Measurements from ENCODE around the gene NR4A2.

The NR4A2 gene

DNA sequence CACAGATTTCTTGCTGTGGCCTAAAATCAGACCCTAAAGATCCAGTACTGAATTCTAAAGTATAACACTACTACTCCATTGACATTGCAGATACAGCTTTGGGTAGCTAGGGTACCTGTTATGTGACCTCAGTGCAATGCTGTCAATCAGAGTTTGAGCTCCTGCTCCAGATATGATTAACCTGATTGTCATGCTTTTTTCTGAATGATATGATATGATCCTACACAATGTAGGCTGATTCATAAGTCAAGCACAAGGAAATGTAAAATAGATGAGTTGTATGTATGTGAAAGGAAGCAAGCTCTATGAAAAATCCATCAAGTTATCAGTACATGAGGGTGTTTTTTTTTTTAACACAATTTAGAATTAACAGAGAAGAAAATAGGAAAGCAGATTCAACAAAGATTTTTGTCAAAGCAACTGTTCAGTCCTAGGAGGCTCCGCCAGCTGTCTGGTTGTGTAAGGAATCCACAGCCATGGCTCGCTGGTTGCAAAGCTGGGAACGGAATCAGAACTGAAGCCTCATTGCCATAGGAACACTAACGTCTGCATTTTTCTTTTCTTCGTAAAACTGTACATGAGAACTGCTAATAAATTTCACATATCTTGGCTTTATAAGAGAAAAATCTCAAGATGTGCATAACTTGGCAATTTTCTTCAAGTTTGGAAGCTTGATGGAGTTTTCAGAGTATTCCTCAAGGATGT, 52.9 kb downstream of the NR4A2 start:
- Histone ChIP-seq H3K36me3 (ENCODE audit: insufficient read depth, low read length) (no peaks in the 10 kb centered on the region), H3K27me3 (ENCODE audit: insufficient read depth, low read length) (no peaks in the 10 kb centered on the region), H3F3A (ENCODE audit: insufficient read depth, low read length) (no peaks in the 10 kb centered on the region), H3K4me1 (ENCODE audit: insufficient read depth, low read length, severe bottlenecking) (no peaks in the 10 kb centered on the region), H3K4me3 (ENCODE audit: low read depth, low read length, poor library complexity, severe bottlenecking) (no peak overlapping the region), H3K4me2 (ENCODE audit: low read length) (no peak overlapping the region), H3K79me2 (ENCODE audit: insufficient read depth, low read length) (no peaks in the 10 kb centered on the region), H3K9me2 (ENCODE audit: low read depth, low read length) (no peaks in the 10 kb centered on the region), H3K9ac (ENCODE audit: low read length) (no peak overlapping the region), H4K20me1 (ENCODE audit: insufficient read depth, low read length) (no peaks in the 10 kb centered on the region), H3K9me3 (ENCODE audit: low read length) (no peaks in the 10 kb centered on the region), H2AFZ (ENCODE audit: low read length) (no peak overlapping the region), H3K27ac (ENCODE audit: low read depth, low read length, poor library complexity, severe bottlenecking) (no peak overlapping the region)
- no peak for TF ChIP-seq EZH2 (IDR thresholded peaks at IDR 0.05; ENCODE audit: borderline replicate concordance, low read length)
- TF ChIP-seq, protein P1, sequence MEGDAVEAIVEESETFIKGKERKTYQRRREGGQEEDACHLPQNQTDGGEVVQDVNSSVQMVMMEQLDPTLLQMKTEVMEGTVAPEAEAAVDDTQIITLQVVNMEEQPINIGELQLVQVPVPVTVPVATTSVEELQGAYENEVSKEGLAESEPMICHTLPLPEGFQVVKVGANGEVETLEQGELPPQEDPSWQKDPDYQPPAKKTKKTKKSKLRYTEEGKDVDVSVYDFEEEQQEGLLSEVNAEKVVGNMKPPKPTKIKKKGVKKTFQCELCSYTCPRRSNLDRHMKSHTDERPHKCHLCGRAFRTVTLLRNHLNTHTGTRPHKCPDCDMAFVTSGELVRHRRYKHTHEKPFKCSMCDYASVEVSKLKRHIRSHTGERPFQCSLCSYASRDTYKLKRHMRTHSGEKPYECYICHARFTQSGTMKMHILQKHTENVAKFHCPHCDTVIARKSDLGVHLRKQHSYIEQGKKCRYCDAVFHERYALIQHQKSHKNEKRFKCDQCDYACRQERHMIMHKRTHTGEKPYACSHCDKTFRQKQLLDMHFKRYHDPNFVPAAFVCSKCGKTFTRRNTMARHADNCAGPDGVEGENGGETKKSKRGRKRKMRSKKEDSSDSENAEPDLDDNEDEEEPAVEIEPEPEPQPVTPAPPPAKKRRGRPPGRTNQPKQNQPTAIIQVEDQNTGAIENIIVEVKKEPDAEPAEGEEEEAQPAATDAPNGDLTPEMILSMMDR (IDR thresholded peaks at IDR 0.05; ENCODE audit: low read length): no peak
